Measurements from ENCODE around the gene FOXP4. TPM values are rescaled to one million over a fixed set of nuclear protein-coding genes. Genes with fewer than 3 reads are reported as not detected.

Gene FOXP4
- total and polyA plus RNA-seq, 2 of the 13 experiments (the other 11 are each of a cell fraction or from before 2014, with no cell fraction given): 11.0 to 12.4 TPM

DNA sequence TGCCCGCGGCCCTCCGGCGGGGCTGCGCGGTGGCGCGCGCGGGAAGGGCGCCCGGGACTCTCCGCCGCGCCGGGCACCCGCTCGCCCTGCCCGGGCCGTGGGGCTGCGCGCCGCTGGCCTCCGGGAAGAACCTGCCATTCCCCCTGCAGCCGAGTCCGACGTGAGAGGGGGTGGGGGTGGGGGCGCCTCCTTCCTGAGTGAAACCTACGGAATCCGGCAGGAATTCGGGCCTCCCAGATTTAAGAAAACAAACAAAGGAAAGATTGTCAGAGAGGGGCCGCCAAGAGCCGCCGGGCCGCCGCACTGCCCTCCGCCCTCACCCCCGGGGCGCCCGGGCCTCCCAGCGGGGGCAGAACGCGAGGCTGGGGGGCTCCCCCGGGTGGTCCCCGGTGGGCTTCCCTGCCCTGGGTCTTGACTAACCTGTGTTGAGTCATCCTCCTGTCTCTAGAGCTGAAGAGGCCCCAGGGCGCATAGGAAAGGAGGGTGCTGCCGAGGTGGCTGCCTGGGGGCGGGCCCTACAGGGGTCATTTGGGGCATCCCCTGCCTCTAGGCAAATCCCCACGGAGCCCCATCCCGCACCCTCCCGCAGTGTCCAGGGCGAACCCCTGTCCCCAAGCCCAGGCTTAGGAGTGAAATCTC is 42.2 kb upstream of the FOXP4 start:
- in situ Hi-C loops (cut with HindIII; ENCODE audit: extremely low pct_ligation_motif_present, low pct_unique_long_range_greater_than_20kb) (no loop called here), intact Hi-C loops (cut with micrococcal nuclease; ENCODE audit: unreplicated experiment) (no loop called here)
- FAIRE-seq: no peak
- peak; percentile 52 for DNase-seq (ENCODE audit: low spot score)
- H2AFZ ChIP-seq (ENCODE audit: low read length): no peak overlapping the region
- BruUV-seq (replicated peaks): TSS peak; percentile 75
- POLR2A ChIA-PET: interaction anchor here (1.8 to 11.7 kb wide), 5 partner anchors 17 to 75 kb away, joined by 5 to 187 read pairs (median 10); no protein-coding TSS in a partner anchor
- peak overlapping the region; percentile 50 for H3K9ac ChIP-seq (ENCODE audit: insufficient read depth, low read depth, low read length)
- WGBS (ENCODE audit: low lambda C conversion rate): 3% methylated on average over 42 of the region's 52 CpGs
- H3K9me3 ChIP-seq (ENCODE audit: low read length): no peaks in the 10 kb centered on the region
- ATAC-seq: peak; percentile 32
- peak overlapping the region; percentile 51 to 68 (median 67) for H3K4me3 ChIP-seq (replicated peaks in 1 of 3; ENCODE audit: insufficient read depth in 1 of 3, low read depth in 2 of 3, low read length in 3 of 3)
- H3K4me2 ChIP-seq (ENCODE audit: low read depth, low read length): peak overlapping the region; percentile 82
- H3K4me1 ChIP-seq (ENCODE audit: insufficient read depth, low read length): peaks cover 76% of the 10 kb centered on the region
- H3K27ac ChIP-seq (ENCODE audit: extremely low read length, insufficient read depth, low read length): peak overlapping the region; percentile 19
- no peaks in the 10 kb centered on the region; a peak in 1 of 5 replicates for H3K27me3 ChIP-seq (ENCODE audit: control insufficient read depth in 1 of 2, insufficient read depth in 2 of 2, low read length in 2 of 2)
- H3K36me3 ChIP-seq (replicated peaks in 1 of 2; ENCODE audit: control insufficient read depth in 1 of 2, insufficient read depth in 2 of 2, low read length in 2 of 2): no peaks in the 10 kb centered on the region
- H3K79me2 ChIP-seq (ENCODE audit: insufficient read depth, low read length): no peaks in the 10 kb centered on the region
- no peaks in the 10 kb centered on the region for H4K20me1 ChIP-seq (ENCODE audit: insufficient read depth, low read length)
- CTCF ChIA-PET (ENCODE audit: low intra/inter-chr PET ratio, low total read pairs): no interaction called here
- 0 out of 2 replicates have a peak, but pooled peaks have one; percentile 16 for TF ChIP-seq SP5 (CRISPR knock-in tag; IDR thresholded peaks at IDR 0.05; ENCODE audit: borderline replicate concordance, low read depth)
- TF ChIP-seq KAT7 (CRISPR knock-in tag; IDR thresholded peaks at IDR 0.05; ENCODE audit: borderline replicate concordance): peak; percentile 63; the same call in 1 of the 2 replicates
- TF ChIP-seq PTBP1 (IDR thresholded peaks at IDR 0.05; ENCODE audit: low read depth, low read length, poor library complexity, severe bottlenecking): peak; percentile 16
- TF ChIP-seq SNRNP70 (IDR thresholded peaks at IDR 0.05; ENCODE audit: low read depth, low read length): no peak
- no peak for TF ChIP-seq ZKSCAN8 (CRISPR knock-in tag; IDR thresholded peaks at IDR 0.05; ENCODE audit: borderline replicate concordance)
- no peak for TF ChIP-seq SYNCRIP (IDR thresholded peaks at IDR 0.05; ENCODE audit: insufficient read depth, low read depth, low read length)
- no peak for TF ChIP-seq SRF (IDR thresholded peaks at IDR 0.05; ENCODE audit: low read depth, low read length)
- TF ChIP-seq, protein P1, sequence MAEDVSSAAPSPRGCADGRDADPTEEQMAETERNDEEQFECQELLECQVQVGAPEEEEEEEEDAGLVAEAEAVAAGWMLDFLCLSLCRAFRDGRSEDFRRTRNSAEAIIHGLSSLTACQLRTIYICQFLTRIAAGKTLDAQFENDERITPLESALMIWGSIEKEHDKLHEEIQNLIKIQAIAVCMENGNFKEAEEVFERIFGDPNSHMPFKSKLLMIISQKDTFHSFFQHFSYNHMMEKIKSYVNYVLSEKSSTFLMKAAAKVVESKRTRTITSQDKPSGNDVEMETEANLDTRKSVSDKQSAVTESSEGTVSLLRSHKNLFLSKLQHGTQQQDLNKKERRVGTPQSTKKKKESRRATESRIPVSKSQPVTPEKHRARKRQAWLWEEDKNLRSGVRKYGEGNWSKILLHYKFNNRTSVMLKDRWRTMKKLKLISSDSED (CRISPR knock-in tag; IDR thresholded peaks at IDR 0.05): no peak
- no peak for TF ChIP-seq HCFC1 (IDR thresholded peaks at IDR 0.05; ENCODE audit: low read depth, low read length)
- TF ChIP-seq PITX1 (CRISPR knock-in tag; IDR thresholded peaks at IDR 0.05): no peak; the same call in 1 of the 2 replicates
- peak; percentile 61 for TF ChIP-seq AGO2 (optimal IDR thresholded peaks at IDR 0.05; ENCODE audit: low read depth, low read length)
- no peak for TF ChIP-seq ZNF30 (CRISPR knock-in tag; IDR thresholded peaks at IDR 0.05)
- TF ChIP-seq SAP130 (CRISPR knock-in tag; IDR thresholded peaks at IDR 0.05; ENCODE audit: low read depth): peak; percentile 50; the same call in 1 of the 2 replicates
- TF ChIP-seq SOX13 (IDR thresholded peaks at IDR 0.05): 0 out of 2 replicates have a peak, but pooled peaks have one; percentile 3
- peak in 1 of 2 experiments; percentile 38; a peak in 1 of 4 replicates for TF ChIP-seq SOX13 (CRISPR knock-in tag; conservative IDR thresholded peaks at IDR 0.05 in 1 of 2, IDR thresholded peaks at IDR 0.05 in 1 of 2)
- 0 out of 2 replicates have a peak, but pooled peaks have one; percentile 43 for TF ChIP-seq RELA (CRISPR knock-in tag; IDR thresholded peaks at IDR 0.05)
- TF ChIP-seq JARID2 (CRISPR knock-in tag; IDR thresholded peaks at IDR 0.05; ENCODE audit: insufficient replicate concordance): no peak
- TF ChIP-seq RARA (CRISPR knock-in tag; IDR thresholded peaks at IDR 0.05): peak; percentile 10; the same call in 1 of the 2 replicates
- no peak for TF ChIP-seq ZFP41 (CRISPR knock-in tag; IDR thresholded peaks at IDR 0.05; ENCODE audit: borderline replicate concordance)
- no peak for TF ChIP-seq NFIB (CRISPR knock-in tag; IDR thresholded peaks at IDR 0.05; ENCODE audit: borderline replicate concordance)
- TF ChIP-seq, protein P2, sequence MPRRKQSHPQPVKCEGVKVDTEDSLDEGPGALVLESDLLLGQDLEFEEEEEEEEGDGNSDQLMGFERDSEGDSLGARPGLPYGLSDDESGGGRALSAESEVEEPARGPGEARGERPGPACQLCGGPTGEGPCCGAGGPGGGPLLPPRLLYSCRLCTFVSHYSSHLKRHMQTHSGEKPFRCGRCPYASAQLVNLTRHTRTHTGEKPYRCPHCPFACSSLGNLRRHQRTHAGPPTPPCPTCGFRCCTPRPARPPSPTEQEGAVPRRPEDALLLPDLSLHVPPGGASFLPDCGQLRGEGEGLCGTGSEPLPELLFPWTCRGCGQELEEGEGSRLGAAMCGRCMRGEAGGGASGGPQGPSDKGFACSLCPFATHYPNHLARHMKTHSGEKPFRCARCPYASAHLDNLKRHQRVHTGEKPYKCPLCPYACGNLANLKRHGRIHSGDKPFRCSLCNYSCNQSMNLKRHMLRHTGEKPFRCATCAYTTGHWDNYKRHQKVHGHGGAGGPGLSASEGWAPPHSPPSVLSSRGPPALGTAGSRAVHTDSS (CRISPR knock-in tag; conservative IDR thresholded peaks at IDR 0.05): no peak
- no peak for TF ChIP-seq BRCA1 (CRISPR knock-in tag; IDR thresholded peaks at IDR 0.05)

All from HepG2 (cell line).